Upper lobe of right lung (tissue), 1 donor: ENCODE results near the gene FIP1L1. TPM values are rescaled to one million over a fixed set of nuclear protein-coding genes. Genes with fewer than 3 reads are reported as not detected.
A peak's percentile ranks its signal among the peaks of the same experiment; 100 is the strongest.
"Not testable (repeated sequence)": the region's sequence is repeated elsewhere in the genome, so short reads cannot be mapped to it uniquely, and the experiment has no call there.

Experiments
- ATAC-seq: fragments of 200-7000 bp; cut with Tn5 transposase; one replicate; pipeline ENCODE4 v1.9.1; 2020; ENCODE audit warnings: mild to moderate bottlenecking, moderate library complexity
- DNase-seq: peaks from one replicate; pipeline ENCODE4 v3.0.0-alpha.2; 2020
- H3K27ac ChIP-seq: fragments of 200-600 bp; one replicate; pipeline ENCODE4 v1.8.0; 2022
- H3K27me3 ChIP-seq: fragments of 200-600 bp; one replicate; pipeline ENCODE4 v1.8.0; 2022; ENCODE audit warnings: mild to moderate bottlenecking
- H3K36me3 ChIP-seq: fragments of 200-600 bp; one replicate; pipeline ENCODE4 v1.8.0; 2022
- H3K4me1 ChIP-seq: fragments of 200-600 bp; one replicate; pipeline ENCODE4 v1.8.0; 2022
- H3K4me3 ChIP-seq: fragments of 200-600 bp; one replicate; pipeline ENCODE4 v1.8.0; 2022; ENCODE audit warnings: mild to moderate bottlenecking
- H3K9me3 ChIP-seq: fragments of 200-600 bp; one replicate; pipeline ENCODE4 v1.8.0; 2022
- intact Hi-C: fragments of 100-400 bp; cut with DNase I; formaldehyde crosslinking; loops from one replicate; pipeline ENCODE4 v1.11.0; 2022
- long read RNA-seq: library from polyadenylated mRNA; unstranded; transcript quantifications from one replicate; pipeline ENCODE4 v2.0.0, GENCODE V29; 2021
- total RNA-seq: library from RNA; stranded (reverse); fragmentation: NEBNext Ultra II Directional; extraction: Animal tissue kit (Norgen Biotek cat#: 25700); gene quantifications from one replicate; pipeline ENCODE4 v1.2.1, GENCODE V29; 2021
- TF ChIP-seq, protein P1 (sequence below): fragments of 200-600 bp; IDR thresholded peaks from one replicate; pipeline ENCODE4 v1.8.0; 2022; ENCODE audit warnings: antibody characterized with exemption
- donor health status: DM: no; HTN: yes; CAD: no; lungs with severe emphysema.

Gene FIP1L1, protein sequence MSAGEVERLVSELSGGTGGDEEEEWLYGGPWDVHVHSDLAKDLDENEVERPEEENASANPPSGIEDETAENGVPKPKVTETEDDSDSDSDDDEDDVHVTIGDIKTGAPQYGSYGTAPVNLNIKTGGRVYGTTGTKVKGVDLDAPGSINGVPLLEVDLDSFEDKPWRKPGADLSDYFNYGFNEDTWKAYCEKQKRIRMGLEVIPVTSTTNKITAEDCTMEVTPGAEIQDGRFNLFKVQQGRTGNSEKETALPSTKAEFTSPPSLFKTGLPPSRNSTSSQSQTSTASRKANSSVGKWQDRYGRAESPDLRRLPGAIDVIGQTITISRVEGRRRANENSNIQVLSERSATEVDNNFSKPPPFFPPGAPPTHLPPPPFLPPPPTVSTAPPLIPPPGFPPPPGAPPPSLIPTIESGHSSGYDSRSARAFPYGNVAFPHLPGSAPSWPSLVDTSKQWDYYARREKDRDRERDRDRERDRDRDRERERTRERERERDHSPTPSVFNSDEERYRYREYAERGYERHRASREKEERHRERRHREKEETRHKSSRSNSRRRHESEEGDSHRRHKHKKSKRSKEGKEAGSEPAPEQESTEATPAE
- 39.0 TPM for total RNA-seq
- long read RNA-seq, transcript FIP1L1-202 (18 exons, 2,198 nt): major isoform, 5 of 60 reads
- long read RNA-seq, partial matches to known transcripts: 5 of 60 reads
- long read RNA-seq, other reads (novel, unspliced or antisense): 45 of 60 reads

DNA sequence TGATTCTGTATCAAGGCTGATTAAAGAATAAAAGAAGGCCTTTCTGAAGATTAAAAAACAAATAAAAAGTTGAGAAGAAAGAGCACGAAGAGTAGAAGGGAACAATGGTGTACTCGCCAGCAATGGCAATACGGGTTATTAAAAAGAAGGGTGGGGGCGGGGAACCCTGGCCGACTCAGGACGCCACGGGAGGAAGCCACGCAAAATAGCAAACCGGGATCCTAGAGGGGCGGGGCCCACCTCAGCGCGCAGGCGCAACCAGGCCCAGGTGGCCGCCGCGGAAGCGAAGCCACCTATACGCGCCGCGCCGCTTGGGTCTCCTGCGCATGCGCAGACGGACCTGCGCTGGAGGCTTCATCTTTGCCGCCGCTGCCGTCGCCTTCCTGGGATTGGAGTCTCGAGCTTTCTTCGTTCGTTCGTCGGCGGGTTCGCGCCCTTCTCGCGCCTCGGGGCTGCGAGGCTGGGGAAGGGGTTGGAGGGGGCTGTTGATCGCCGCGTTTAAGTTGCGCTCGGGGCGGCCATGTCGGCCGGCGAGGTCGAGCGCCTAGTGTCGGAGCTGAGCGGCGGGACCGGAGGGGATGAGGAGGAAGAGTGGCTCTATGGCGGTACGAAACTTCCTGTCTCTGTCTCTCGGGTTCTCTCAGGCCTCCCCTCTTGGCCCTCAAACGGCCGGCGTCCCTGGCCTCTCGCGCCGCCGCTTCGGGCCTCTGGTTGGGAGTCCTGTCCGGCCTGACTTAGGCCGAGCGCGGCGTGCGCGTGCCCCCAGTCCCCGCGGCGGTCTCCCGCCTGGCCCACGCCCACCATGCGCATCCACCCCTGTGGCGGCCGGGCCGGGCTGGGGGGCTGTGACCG lies at the start of gene FIP1L1:
Gene FIP1L1, plus strand, starts transcription at position 323 of the 852 bp plus-strand sequence. Its CDS starts 198 bp downstream, at position 521.
- intact Hi-C loops: no loop called here
- peak; percentile 98 for DNase-seq
- Histone ChIP-seq H3K4me3 (peak within 1 kb of the TSS; percentile 92), H3K27me3 (no peaks in the 10 kb centered on the region), H3K27ac (peak within 1 kb of the TSS; percentile 91), H3K36me3 (peaks cover 7% of the 10 kb centered on the region), H3K9me3 (no peaks in the 10 kb centered on the region), H3K4me1 (peaks cover 17% of the 10 kb centered on the region)
- ATAC-seq: peak; percentile 99
- TF ChIP-seq, protein P1, sequence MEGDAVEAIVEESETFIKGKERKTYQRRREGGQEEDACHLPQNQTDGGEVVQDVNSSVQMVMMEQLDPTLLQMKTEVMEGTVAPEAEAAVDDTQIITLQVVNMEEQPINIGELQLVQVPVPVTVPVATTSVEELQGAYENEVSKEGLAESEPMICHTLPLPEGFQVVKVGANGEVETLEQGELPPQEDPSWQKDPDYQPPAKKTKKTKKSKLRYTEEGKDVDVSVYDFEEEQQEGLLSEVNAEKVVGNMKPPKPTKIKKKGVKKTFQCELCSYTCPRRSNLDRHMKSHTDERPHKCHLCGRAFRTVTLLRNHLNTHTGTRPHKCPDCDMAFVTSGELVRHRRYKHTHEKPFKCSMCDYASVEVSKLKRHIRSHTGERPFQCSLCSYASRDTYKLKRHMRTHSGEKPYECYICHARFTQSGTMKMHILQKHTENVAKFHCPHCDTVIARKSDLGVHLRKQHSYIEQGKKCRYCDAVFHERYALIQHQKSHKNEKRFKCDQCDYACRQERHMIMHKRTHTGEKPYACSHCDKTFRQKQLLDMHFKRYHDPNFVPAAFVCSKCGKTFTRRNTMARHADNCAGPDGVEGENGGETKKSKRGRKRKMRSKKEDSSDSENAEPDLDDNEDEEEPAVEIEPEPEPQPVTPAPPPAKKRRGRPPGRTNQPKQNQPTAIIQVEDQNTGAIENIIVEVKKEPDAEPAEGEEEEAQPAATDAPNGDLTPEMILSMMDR: no peak

DNA sequence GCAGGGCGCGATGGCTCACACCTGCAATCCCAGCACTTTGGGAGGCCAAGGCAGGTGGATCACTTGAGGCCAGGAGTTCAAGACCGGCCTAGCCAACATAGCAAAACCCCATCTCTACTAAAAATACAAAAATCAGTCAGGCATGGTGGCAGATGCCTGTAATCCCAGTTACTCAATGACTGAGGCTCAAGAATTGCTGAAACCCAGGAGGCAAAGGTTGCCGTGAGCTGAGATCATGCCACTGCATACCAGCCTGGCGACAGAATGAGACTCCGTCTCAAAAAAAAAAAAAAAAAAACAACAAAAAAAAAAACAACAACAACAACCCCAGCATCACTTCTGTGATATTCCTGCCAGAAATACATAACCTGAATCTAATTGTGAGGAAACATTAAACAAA lies 42.5 kb upstream of the FIP1L1 start:
- H3K36me3 ChIP-seq, H3K4me1 ChIP-seq, ATAC-seq, intact Hi-C loops, H3K27ac ChIP-seq, H3K27me3 ChIP-seq, H3K9me3 ChIP-seq, H3K4me3 ChIP-seq, DNase-seq: not testable (repeated sequence)

DNA sequence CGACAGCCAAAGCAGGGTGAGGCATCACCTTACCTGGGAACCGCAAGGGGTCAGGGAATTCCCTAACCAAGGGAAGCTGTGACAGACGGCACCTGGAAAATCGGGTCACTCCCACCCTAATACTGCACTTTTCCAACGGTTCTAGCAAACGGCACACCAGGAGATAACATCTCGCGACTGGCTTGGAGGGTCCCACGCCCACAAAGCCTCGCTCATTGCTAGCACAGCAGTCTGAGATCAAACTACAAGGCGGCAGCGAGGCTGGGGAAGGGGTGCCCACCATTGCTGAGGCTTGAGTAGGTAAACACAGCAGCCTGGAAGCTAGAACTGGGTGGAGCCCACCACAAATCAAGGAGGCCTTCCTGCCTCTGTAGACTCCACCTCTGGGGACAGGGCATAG lies 37.3 kb upstream of the FIP1L1 start:
- H3K36me3 ChIP-seq, DNase-seq, H3K9me3 ChIP-seq, H3K27ac ChIP-seq, H3K4me3 ChIP-seq, H3K27me3 ChIP-seq, intact Hi-C loops, H3K4me1 ChIP-seq, ATAC-seq: not testable (repeated sequence)

DNA sequence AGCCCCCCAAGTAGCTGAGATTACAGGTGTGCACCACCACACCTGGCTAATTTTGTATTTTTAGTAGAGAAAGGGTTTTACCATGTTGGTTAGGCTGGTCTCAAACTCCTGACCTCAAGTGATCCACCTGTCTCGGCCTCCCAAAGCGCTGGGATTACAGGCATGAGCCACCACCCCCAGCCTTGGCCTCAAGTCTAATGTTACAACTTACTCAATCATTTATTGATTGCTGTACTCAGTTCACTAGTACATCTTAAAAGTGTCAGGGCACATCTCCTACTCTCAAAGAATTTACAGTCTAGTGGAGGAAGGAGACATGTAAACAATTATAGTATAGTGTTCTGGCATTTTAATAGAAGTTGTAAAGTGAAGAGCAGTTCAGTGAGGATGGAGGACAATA lies 31.0 kb upstream of the FIP1L1 start:
- H3K4me1 ChIP-seq, DNase-seq, intact Hi-C loops, H3K36me3 ChIP-seq, H3K27me3 ChIP-seq, H3K9me3 ChIP-seq, ATAC-seq, H3K27ac ChIP-seq, H3K4me3 ChIP-seq: not testable (repeated sequence)

DNA sequence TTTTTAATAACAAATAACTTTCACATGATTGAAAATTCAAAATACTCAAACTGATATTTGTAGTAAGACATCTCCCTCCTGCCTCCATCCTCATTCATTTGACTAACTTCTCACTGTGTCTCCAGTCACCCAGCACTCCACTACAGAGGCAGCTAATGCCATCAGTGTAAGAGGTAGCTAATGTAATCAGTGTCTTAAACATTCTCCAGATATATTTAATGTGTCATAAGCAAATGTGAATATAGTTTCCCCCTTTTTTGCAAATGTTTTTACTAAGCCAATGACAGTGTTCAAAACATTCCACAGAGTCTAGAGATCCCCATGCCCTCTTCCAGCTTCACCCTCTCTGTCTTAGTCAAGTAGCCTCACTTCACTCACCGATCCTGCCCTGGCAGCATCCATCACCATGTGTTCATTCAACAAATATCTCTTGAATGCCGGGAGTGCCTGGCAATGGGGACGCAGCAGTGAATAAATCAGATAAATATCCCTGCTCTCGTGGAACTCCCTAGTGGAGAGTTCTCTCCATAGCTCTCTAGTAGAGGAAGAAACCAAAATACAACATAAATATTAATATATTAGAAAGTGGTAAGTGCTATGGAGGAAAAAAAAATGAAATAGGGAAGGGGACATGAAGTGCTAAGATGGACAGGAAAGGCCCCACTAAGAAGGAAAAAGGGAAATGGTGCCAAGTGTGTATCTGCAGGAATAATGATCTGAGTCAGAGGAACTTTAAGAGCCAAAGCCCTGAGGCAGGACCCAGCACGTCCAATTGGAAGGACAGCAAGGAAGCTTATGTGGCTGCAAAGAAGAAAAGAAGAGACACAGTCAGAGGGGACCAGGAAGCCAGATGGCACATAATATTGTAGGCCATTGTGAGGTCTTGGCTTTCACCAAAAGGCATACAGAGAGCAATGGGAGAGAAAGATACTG lies 30.3 kb upstream of the FIP1L1 start:
- H3K36me3 ChIP-seq: peaks cover 9% of the 10 kb centered on the region
- DNase-seq: no peak
- TF ChIP-seq, protein P1: no peak
- H3K4me3 ChIP-seq: no peak overlapping the region
- intact Hi-C loops: no loop called here
- H3K9me3 ChIP-seq: no peaks in the 10 kb centered on the region
- no peaks in the 10 kb centered on the region for H3K27me3 ChIP-seq
- H3K27ac ChIP-seq: no peak overlapping the region
- no peak for ATAC-seq
- H3K4me1 ChIP-seq: no peaks in the 10 kb centered on the region

DNA sequence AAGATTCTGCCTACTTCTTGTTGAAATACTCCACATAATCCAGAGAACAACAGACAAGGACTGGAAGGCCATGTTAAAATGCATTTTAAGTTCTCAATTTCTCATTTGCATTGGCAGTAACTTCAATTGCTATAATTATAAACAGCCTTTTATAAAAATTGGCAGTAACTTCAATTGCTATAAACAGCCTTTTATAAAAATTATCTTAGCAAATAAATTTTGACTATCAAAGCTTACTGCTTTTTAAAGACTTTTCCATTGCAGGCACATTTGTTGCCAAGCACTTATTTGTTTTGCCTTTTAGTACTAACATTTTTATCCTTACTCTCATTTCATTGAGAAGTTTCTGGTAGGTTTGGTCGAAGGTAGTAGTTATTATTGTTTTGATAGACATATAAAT lies 29.4 kb upstream of the FIP1L1 start:
- intact Hi-C loops: no loop called here
- Histone ChIP-seq H3K4me1 (no peaks in the 10 kb centered on the region), H3K27me3 (no peaks in the 10 kb centered on the region), H3K9me3 (no peaks in the 10 kb centered on the region), H3K4me3 (no peak overlapping the region), H3K27ac (no peak overlapping the region), H3K36me3 (peaks cover 16% of the 10 kb centered on the region)
- TF ChIP-seq, protein P1: no peak
- no peak for ATAC-seq
- DNase-seq: no peak
